CD14-positive monocyte (primary cell): Measurements from ENCODE around the gene DNAJB8. TPM values are rescaled to one million over a fixed set of nuclear protein-coding genes. Genes with fewer than 3 reads are reported as not detected.

Experiments
- DNase-seq, 3 donors: peaks; one replicate each; pipeline ENCODE4 v3.0.0-alpha.2; 2011 to 2022
- H2AFZ ChIP-seq: 2 replicates; pipeline ENCODE4 v1.6.0; 2012; ENCODE audit warnings: mild to moderate bottlenecking, low read depth, low read length, inconsistent platforms; ENCODE audit not compliant: insufficient read depth, poor library complexity, severe bottlenecking
- H3K27ac ChIP-seq, 2 donors: 1 replicate in 1 of 2; 2 replicates in 1 of 2; pipeline ENCODE4 v1.5.1; 2012 to 2013; ENCODE audit warnings: low read length in 2 of 2, control low read depth in 1 of 2, inconsistent platforms in 1 of 2, low read depth in 1 of 2, mild to moderate bottlenecking in 1 of 2
- H3K27me3 ChIP-seq, 2 donors: one replicate each; pipeline versions ENCODE4 v1.6.0 to v1.6.1; 2011 to 2013; ENCODE audit warnings: low read length in 2 of 2; ENCODE audit not compliant: control insufficient read depth in 2 of 2, insufficient read depth in 2 of 2
- H3K36me3 ChIP-seq, 2 donors: replicated peaks in 1 of 2; 1 replicate in 1 of 2; 2 replicates in 1 of 2; pipeline versions ENCODE4 v1.5.1 to v1.6.1; 2012 to 2013; ENCODE audit warnings: low read length in 2 of 2, control low read depth in 1 of 2, inconsistent platforms in 1 of 2, mild to moderate bottlenecking in 1 of 2; ENCODE audit not compliant: insufficient read depth in 2 of 2, control insufficient read depth in 1 of 2
- H3K4me1 ChIP-seq, 2 donors: 1 replicate in 1 of 2; 2 replicates in 1 of 2; pipeline versions ENCODE4 v1.5.1 to v1.6.1; 2012 to 2013; ENCODE audit warnings: low read length in 2 of 2, control low read depth in 1 of 2, inconsistent platforms in 1 of 2, mild to moderate bottlenecking in 1 of 2, moderate library complexity in 1 of 2; ENCODE audit not compliant: insufficient read depth in 2 of 2, control insufficient read depth in 1 of 2
- H3K4me2 ChIP-seq: replicated peaks from 2 replicates; pipeline ENCODE3; 2012; ENCODE audit warnings: low read length, moderate library complexity, mild to moderate bottlenecking; ENCODE audit not compliant: poor library complexity, severe bottlenecking; ENCODE audit errors: extremely low read depth
- H3K4me3 ChIP-seq, 3 experiments: fragments of 200-600 bp in 1 of 3; sonication (generic) in 1 of 3; replicated peaks in 1 of 3; 1 replicate in 2 of 3; 2 replicates in 1 of 3; pipeline ENCODE4 v1.5.1; 2011 to 2013; ENCODE audit warnings: low read length in 3 of 3, mild to moderate bottlenecking in 3 of 3, control low read depth in 2 of 3, low read depth in 2 of 3, inconsistent platforms in 1 of 3, moderate library complexity in 1 of 3
- H3K79me2 ChIP-seq: 2 replicates; pipeline ENCODE4 v1.6.0; 2012; ENCODE audit warnings: mild to moderate bottlenecking, control low read depth, inconsistent platforms, low read length, moderate library complexity; ENCODE audit not compliant: insufficient read depth
- H3K9ac ChIP-seq: 2 replicates; pipeline ENCODE4 v1.6.0; 2017; ENCODE audit warnings: low read length, mild to moderate bottlenecking; ENCODE audit not compliant: insufficient read depth, poor library complexity, severe bottlenecking
- H3K9me3 ChIP-seq, 2 donors: replicated peaks in 1 of 2; 1 replicate in 1 of 2; 2 replicates in 1 of 2; pipeline versions ENCODE4 v1.5.1 to v1.6.1; 2012 to 2013; ENCODE audit warnings: low read length in 2 of 2, control low read depth in 1 of 2; ENCODE audit not compliant: control insufficient read depth in 1 of 2, insufficient read depth in 1 of 2
- H4K20me1 ChIP-seq: 2 replicates; pipeline ENCODE4 v1.6.0; 2012; ENCODE audit warnings: mild to moderate bottlenecking, low read length, control low read depth, moderate library complexity; ENCODE audit not compliant: insufficient read depth
- H3K27ac Mint-ChIP-seq, 7 donors: one replicate each; pipeline ENCODE4 v1.8.0; 2020; ENCODE audit warnings: mild to moderate bottlenecking in 7 of 7, mixed read lengths in 7 of 7, moderate library complexity in 6 of 7, inconsistent platforms in 2 of 7
- H3K27me3 Mint-ChIP-seq, 3 donors: one replicate each; pipeline ENCODE4 v1.8.0; 2021 to 2022; ENCODE audit warnings: low read depth in 3 of 3, mild to moderate bottlenecking in 3 of 3, mixed read lengths in 3 of 3, moderate library complexity in 3 of 3, inconsistent platforms in 1 of 3
- H3K36me3 Mint-ChIP-seq, 2 donors: one replicate each; pipeline ENCODE4 v1.8.0; 2020; ENCODE audit warnings: mixed read lengths in 2 of 2, inconsistent platforms in 1 of 2, mild to moderate bottlenecking in 1 of 2
- H3K4me1 Mint-ChIP-seq: one replicate; pipeline ENCODE4 v1.8.0; 2020; ENCODE audit warnings: mild to moderate bottlenecking, mixed read lengths
- H3K4me3 Mint-ChIP-seq, 2 donors: one replicate each; pipeline ENCODE4 v1.8.0; 2020; ENCODE audit warnings: mild to moderate bottlenecking in 2 of 2, mixed read lengths in 2 of 2, moderate library complexity in 1 of 2
- H3K9me3 Mint-ChIP-seq, 7 donors: one replicate each; pipeline ENCODE4 v1.8.0; 2020 to 2022; ENCODE audit warnings: mixed read lengths in 7 of 7, mild to moderate bottlenecking in 6 of 7, moderate library complexity in 6 of 7, inconsistent platforms in 2 of 7
- CTCF ChIP-seq: fragments of 200-600 bp; IDR thresholded peaks from one replicate; pipeline ENCODE4 v1.8.0; 2022; ENCODE audit warnings: antibody characterized with exemption, mild to moderate bottlenecking
- WGBS: methylation state at CpG from one replicate; pipeline ENCODE4 v1.1.5; 2013; ENCODE audit warnings: missing lambda C conversion rate; ENCODE audit not compliant: insufficient coverage; 5-methylcytosine and 5-hydroxymethylcytosine counted together
- intact Hi-C, 2 donors: fragments of 100-400 bp; cut with micrococcal nuclease; formaldehyde crosslinking; loops; one replicate each; pipeline versions ENCODE4 v1.15.0 to v1.15.1; 2023
- polyA plus RNA-seq, 3 donors: library from polyadenylated mRNA; depleted of rRNA in 1 of 3; unstranded in 2 of 3; stranded (reverse) in 1 of 3; fragments of 300-500 nt in 2 of 3; fragments of >200 nt in 1 of 3; fragmentation: Illumina TruSeq in 2 of 3; gene quantifications; 1 replicate in 2 of 3; 2 replicates in 1 of 3; pipeline ENCODE4 v1.2.3, GENCODE V29; 2012 to 2021

Gene DNAJB8
- polyA plus RNA-seq, 3 donors = not detected

GRCh38 chr3:128508852-128509251, 42.2 kb upstream of the DNAJB8 start:
- no peak overlapping the region for H3K4me2 ChIP-seq
- H3K9ac ChIP-seq = no peak overlapping the region
- no peak for TF ChIP-seq CTCF
- intact Hi-C loops = no loop called here
- no CpG with 5 or more reads among the region's 5 CpGs for WGBS
- no peak for DNase-seq
- Mint-ChIP-seq H3K4me3 (no peak overlapping the region), H3K4me1 (peaks cover 3% of the 10 kb centered on the region), H3K9me3 (peaks cover 3 to 10% (median 7%) of the 10 kb centered on the region in 7 donors), H3K27ac (no peak overlapping the region), H3K27me3 (peaks cover 3 to 7% (median 3%) of the 10 kb centered on the region in 3 donors), H3K36me3 (no peaks in the 10 kb centered on the region)
- no peaks in the 10 kb centered on the region for H3K4me1 ChIP-seq
- H3K36me3 ChIP-seq = no peaks in the 10 kb centered on the region
- H4K20me1 ChIP-seq = no peaks in the 10 kb centered on the region
- no peaks in the 10 kb centered on the region for H3K79me2 ChIP-seq
- H3K9me3 ChIP-seq = peaks cover 0 to 1% of the 10 kb centered on the region in 2 donors
- no peak overlapping the region for H3K4me3 ChIP-seq
- H2AFZ ChIP-seq = no peak overlapping the region
- H3K27ac ChIP-seq = no peak overlapping the region
- no peaks in the 10 kb centered on the region for H3K27me3 ChIP-seq

- Histone ChIP-seq H4K20me1 (no peaks in the 10 kb centered on the region), H3K4me2 (no peak overlapping the region), H2AFZ (no peak overlapping the region), H3K9ac (no peak overlapping the region), H3K79me2 (no peaks in the 10 kb centered on the region), H3K27ac (no peak overlapping the region), H3K9me3 (no peaks in the 10 kb centered on the region), H3K27me3 (no peaks in the 10 kb centered on the region), H3K4me1 (no peaks in the 10 kb centered on the region), H3K36me3 (no peaks in the 10 kb centered on the region), H3K4me3 (no peak overlapping the region)
- no CpG with 5 or more reads among the region's 2 CpGs for WGBS
- Mint-ChIP-seq H3K4me1 (peaks cover 3% of the 10 kb centered on the region), H3K27me3 (peaks cover 2 to 10% (median 3%) of the 10 kb centered on the region in 3 donors), H3K9me3 (peaks cover 2 to 7% (median 2%) of the 10 kb centered on the region in 7 donors), H3K4me3 (no peak overlapping the region), H3K36me3 (no peaks in the 10 kb centered on the region), H3K27ac (no peak overlapping the region)
- DNase-seq = no peak
- TF ChIP-seq CTCF = no peak
- intact Hi-C loops = no loop called here
Observed at GRCh38 chr3:128506754-128507153, 40.1 kb upstream of the DNAJB8 start.
